Measurements from ENCODE around the gene ZFPL1.

DNA sequence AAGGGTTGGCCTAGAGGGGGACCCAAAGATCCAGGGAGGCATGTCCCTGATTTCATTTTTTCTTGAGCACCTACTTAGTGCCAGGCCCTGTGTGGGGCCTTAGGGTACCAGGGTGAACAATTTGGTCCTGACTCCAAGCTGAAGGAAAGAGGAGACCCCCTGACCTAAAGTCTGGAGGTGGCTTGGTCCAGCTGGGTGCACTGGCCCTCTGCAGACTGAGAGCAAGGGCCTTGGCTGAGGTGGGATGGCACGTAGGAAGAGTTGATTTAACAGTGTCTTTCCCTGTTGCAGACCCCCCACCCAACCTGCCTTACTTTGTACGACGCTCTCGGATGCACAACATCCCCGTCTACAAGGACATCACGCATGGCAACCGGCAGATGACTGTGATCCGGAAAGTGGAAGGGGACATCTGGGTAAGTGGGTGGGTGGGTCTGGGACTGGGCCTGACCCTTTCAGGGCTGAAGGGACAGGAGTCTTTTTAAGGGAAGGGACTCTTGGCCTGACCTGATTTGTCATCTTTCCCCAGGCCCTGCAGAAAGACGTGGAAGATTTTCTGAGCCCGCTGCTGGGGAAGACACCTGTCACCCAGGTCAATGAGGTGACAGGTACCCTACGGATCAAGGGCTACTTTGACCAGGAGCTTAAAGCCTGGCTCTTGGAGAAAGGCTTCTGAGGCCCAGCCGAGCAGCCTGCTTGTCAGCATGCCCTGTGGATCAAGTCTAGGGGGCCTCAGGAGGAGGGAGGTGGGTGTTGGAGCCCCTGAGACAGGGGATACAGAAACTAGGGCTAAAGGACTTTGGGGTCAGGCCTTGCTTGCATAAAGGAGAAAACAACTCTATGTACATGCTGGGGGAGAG is 41.4 kb downstream of the ZFPL1 start:
- TF ChIP-seq TAF1 (IDR thresholded peaks at IDR 0.05; ENCODE audit: low read depth, low read length), result no peak
- no peak for TF ChIP-seq POLR2AphosphoS5 (IDR thresholded peaks at IDR 0.05; ENCODE audit: low read depth, low read length)
- TF ChIP-seq POLR2A (IDR thresholded peaks at IDR 0.05; ENCODE audit: low read depth, low read length), result no peak
- TF ChIP-seq POU2F2 (IDR thresholded peaks at IDR 0.05; ENCODE audit: low read depth, low read length), result no peak
- TF ChIP-seq PAX5 (IDR thresholded peaks at IDR 0.05; ENCODE audit: insufficient read depth, low read length, severe bottlenecking), result no peak
